ENCODE measurements around the gene ELMO3.

GRCh38 chr16:67234180-67234597, 35.3 kb downstream of the ELMO3 start:
- TF ChIP-seq CTCF (IDR thresholded peaks at IDR 0.05): no peak
- TF ChIP-seq POLR2A (IDR thresholded peaks at IDR 0.05): no peak
